Right lobe of liver (tissue), 6 donors: ENCODE results near the gene CDH4. TPM values are rescaled to one million over a fixed set of nuclear protein-coding genes. Genes with fewer than 3 reads are reported as not detected.

Source experiments
- ATAC-seq, 4 donors: fragments of 200-7000 bp; cut with Tn5 transposase; one replicate each; pipeline ENCODE4 v1.9.1; 2020; ENCODE audit warnings: mild to moderate bottlenecking in 4 of 4, moderate library complexity in 4 of 4
- DNase-seq, 3 donors: peaks; one replicate each; pipeline ENCODE4 v3.0.0-alpha.2; 2020
- H3K27ac ChIP-seq, 3 donors: fragments of 200-600 bp; one replicate each; pipeline ENCODE4 v1.8.0; 2022
- H3K27me3 ChIP-seq, 2 donors: fragments of 200-600 bp; one replicate each; pipeline ENCODE4 v1.8.0; 2022
- H3K36me3 ChIP-seq, 4 donors: fragments of 200-600 bp; sonication (generic) in 1 of 4; one replicate each; pipeline versions ENCODE4 v1.5.1 to v1.8.0; 2017 to 2022; ENCODE audit warnings: control low read depth in 1 of 4
- H3K4me1 ChIP-seq, 4 donors: fragments of 200-600 bp; sonication (generic) in 1 of 4; one replicate each; pipeline versions ENCODE4 v1.5.1 to v1.8.0; 2017 to 2022; ENCODE audit warnings: control low read depth in 1 of 4
- H3K4me3 ChIP-seq, 3 donors: fragments of 200-600 bp; one replicate each; pipeline ENCODE4 v1.8.0; 2022
- H3K9me3 ChIP-seq, 4 donors: fragments of 200-600 bp; sonication (generic) in 1 of 4; one replicate each; pipeline versions ENCODE4 v1.5.1 to v1.8.0; 2017 to 2022; ENCODE audit warnings: control low read depth in 1 of 4
- POLR2A ChIP-seq: fragments of 450-650 bp; IDR thresholded peaks from one replicate; pipeline ENCODE4 v1.6.1; 2017; ENCODE audit warnings: antibody characterized with exemption, mild to moderate bottlenecking
- WGBS: methylation state at CpG from one replicate; pipeline ENCODE4 v1.1.6; 2018; ENCODE audit warnings: low coverage, low lambda C conversion rate; ENCODE audit not compliant: insufficient coverage; ENCODE audit errors: missing lambda C conversion rate; 5-methylcytosine and 5-hydroxymethylcytosine counted together
- intact Hi-C, 2 donors: fragments of 100-400 bp; cut with DNase I; formaldehyde crosslinking; loops; one replicate each; pipeline versions ENCODE4 v1.11.2 to v1.14.1; 2022
- total RNA-seq, 6 experiments: library from RNA; depleted of rRNA in 2 of 6; stranded (reverse); fragments of >200 nt in 2 of 6; fragmentation: NEBNext Ultra II Directional in 3 of 6; extraction: Animal tissue kit (Norgen Biotek cat#: 25700) in 3 of 6; gene quantifications; one replicate each; pipeline versions ENCODE4 v1.1.0 to v1.2.4, GENCODE V29; 2016 to 2023
- TF ChIP-seq, protein P1 (sequence below), 4 donors: fragments of 200-600 bp in 3 of 4; fragments of 450-650 bp in 1 of 4; IDR thresholded peaks; one replicate each; pipeline versions ENCODE4 v1.5.1 to v1.8.0; 2016 to 2022; ENCODE audit warnings: antibody characterized with exemption in 4 of 4, mild to moderate bottlenecking in 2 of 4
- donor health status: DM: no; HTN: yes; CAD: no.
- donor health status: DM: no; HTN: no; CAD: no.
- donor health status: DM: no; HTN: no; CAD: no.
- donor health status: DM: no; HTN: yes; CAD: no.
- donor health status: DM: no; HTN: yes; CAD: no.

CDH4 gene
- total RNA-seq, 6 experiments from 2014 or later: 0.02 to 0.14 (median 0.09) TPM; not detected in 3

DNA sequence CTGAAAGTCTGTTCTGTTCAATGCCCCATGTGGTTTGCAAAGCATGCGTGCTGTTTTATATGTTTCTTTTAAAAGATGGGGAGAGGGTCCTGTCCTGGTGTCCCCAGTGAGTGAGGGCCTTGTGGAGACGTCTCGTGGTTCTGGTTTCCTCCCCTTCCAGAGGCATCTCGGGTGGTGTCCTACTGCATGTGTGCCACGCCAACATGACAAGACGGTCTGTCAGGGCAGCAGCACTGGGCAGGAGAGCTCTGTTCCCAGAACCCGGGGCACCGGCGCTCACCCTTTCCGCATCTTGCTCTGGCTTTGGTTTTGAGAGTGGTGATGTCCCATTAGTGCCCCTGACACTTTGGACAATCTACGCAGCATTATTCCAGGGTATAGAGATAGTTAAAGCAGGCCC is 275.6 kb downstream of the CDH4 start:
- Histone ChIP-seq H3K27ac (no peak overlapping the region), H3K9me3 (no peaks in the 10 kb centered on the region), H3K36me3 (no peaks in the 10 kb centered on the region), H3K27me3 (no peaks in the 10 kb centered on the region), H3K4me3 (no peak overlapping the region), H3K4me1 (no peaks in the 10 kb centered on the region)
- intact Hi-C loops: no loop called here
- peak in 1 of 3 donors; percentile 22 for DNase-seq
- TF ChIP-seq, protein P1, sequence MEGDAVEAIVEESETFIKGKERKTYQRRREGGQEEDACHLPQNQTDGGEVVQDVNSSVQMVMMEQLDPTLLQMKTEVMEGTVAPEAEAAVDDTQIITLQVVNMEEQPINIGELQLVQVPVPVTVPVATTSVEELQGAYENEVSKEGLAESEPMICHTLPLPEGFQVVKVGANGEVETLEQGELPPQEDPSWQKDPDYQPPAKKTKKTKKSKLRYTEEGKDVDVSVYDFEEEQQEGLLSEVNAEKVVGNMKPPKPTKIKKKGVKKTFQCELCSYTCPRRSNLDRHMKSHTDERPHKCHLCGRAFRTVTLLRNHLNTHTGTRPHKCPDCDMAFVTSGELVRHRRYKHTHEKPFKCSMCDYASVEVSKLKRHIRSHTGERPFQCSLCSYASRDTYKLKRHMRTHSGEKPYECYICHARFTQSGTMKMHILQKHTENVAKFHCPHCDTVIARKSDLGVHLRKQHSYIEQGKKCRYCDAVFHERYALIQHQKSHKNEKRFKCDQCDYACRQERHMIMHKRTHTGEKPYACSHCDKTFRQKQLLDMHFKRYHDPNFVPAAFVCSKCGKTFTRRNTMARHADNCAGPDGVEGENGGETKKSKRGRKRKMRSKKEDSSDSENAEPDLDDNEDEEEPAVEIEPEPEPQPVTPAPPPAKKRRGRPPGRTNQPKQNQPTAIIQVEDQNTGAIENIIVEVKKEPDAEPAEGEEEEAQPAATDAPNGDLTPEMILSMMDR (IDR thresholded peaks at IDR 0.05): no peak
- no peak for TF ChIP-seq POLR2A
- WGBS: 57% methylated on average over 9 of the region's 11 CpGs
- no peak for ATAC-seq

DNA sequence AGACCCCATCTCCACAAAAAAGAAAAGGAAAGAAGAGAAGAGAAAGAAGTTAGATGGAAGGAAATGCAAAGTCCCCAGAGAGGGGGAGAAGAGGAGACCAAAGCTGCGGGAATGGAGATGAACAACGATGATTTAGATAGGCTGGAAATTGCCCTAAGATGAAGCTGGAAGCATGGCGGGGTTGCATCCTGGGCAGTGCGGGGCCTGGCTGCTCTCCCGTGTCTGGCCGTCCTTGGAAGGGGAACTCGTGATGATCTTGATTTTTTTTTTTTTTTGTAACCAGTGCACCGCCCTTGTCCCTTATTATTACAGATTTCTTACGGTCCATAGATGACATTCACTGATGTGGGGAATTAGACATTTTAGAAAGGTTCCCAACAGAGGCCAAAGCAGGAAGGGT is 276.5 kb downstream of the CDH4 start:
- no peaks in the 10 kb centered on the region for H3K4me1 ChIP-seq
- no peaks in the 10 kb centered on the region for H3K9me3 ChIP-seq
- TF ChIP-seq, protein P1 (IDR thresholded peaks at IDR 0.05): no peak
- TF ChIP-seq POLR2A: no peak
- intact Hi-C loops: no loop called here
- H3K27ac ChIP-seq: no peak overlapping the region
- no peak overlapping the region for H3K4me3 ChIP-seq
- DNase-seq (peak in 1 of 3 donors; percentile 19), ATAC-seq (no peak)
- no peaks in the 10 kb centered on the region for H3K36me3 ChIP-seq
- 66% methylated on average over 7 of the region's 9 CpGs for WGBS
- no peaks in the 10 kb centered on the region for H3K27me3 ChIP-seq

DNA sequence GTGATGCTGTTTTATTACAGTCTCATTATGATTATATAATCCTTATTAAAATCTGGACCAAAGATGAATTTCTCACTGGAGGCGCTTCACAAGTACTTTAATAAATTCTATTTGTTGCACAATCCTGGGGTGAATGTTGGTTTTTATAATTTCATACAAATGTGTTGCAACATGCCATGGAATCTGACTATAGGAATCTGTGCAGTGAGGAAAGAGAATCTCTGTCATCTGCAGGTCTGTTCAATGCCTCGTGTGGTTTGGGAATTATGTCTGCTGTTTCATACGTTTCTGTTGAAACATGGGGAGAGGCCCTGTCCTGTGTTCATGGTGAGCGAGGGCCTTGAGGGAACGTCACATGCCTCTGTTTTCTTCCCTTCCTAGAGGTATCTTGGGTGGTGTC is 277.3 kb downstream of the CDH4 start:
- peak in 1 of 3 donors; percentile 2 for DNase-seq
- Histone ChIP-seq H3K27ac (no peak overlapping the region), H3K27me3 (no peaks in the 10 kb centered on the region), H3K9me3 (no peaks in the 10 kb centered on the region), H3K4me1 (no peaks in the 10 kb centered on the region), H3K4me3 (no peak overlapping the region), H3K36me3 (no peaks in the 10 kb centered on the region)
- no peak for TF ChIP-seq POLR2A
- TF ChIP-seq, protein P1 (IDR thresholded peaks at IDR 0.05): no peak
- 47% methylated on average over 5 of the region's 5 CpGs for WGBS
- no peak for ATAC-seq
- intact Hi-C loops: no loop called here

DNA sequence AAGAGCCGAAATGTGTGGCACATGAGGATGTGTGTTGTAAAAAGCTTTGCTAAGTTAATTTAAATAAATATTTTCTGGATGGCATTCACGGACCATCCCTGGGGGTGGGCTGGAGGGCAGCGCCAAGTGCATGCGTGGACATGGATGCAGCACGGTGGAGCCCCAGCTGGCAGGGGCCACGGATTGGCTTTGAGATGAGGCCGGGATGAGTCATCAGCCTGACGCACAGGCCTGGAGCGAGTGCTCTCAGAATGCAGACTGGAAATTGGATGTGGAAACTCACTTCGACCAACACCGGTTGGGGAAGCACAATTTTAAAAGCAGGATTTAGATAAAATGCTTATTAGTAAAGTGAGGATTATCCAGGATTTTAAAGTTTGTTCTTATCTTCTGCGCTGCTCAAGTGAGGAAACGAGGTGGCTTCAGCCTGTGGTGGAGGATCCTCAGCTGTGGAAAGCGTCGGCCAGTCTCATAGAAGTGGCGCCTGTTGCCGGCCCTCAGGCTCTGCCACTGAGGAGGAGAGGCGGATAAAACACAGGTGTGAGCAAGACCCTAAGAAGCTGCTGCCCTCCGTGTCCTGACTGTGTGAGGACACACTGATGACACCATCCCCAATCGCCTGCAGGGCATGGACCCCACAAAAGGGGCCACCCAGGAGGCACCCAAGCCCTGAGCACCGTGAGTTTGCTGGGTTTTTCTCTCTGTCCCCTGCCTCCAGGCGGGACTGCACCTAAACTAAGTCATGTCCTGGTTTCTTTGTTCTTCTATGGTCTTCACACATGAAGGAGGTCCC is 279.7 kb downstream of the CDH4 start:
- Histone ChIP-seq H3K4me1 (no peaks in the 10 kb centered on the region), H3K36me3 (no peaks in the 10 kb centered on the region), H3K27me3 (no peaks in the 10 kb centered on the region), H3K27ac (no peak overlapping the region), H3K4me3 (no peak overlapping the region), H3K9me3 (no peaks in the 10 kb centered on the region)
- WGBS: 63% methylated on average over 18 of the region's 22 CpGs
- DNase-seq (peak in 1 of 3 donors; percentile 29), ATAC-seq (no peak)
- intact Hi-C loops: no loop called here
- TF ChIP-seq, protein P1 (IDR thresholded peaks at IDR 0.05): no peak
- TF ChIP-seq POLR2A: no peak
